HL-60 (cell line): ENCODE data around the gene PLXNA2.

Experiments used
- DNase-seq, 2 experiments: peaks; one replicate each; pipeline ENCODE4 v3.0.0-alpha.2; 2010 to 2020; ENCODE audit warnings: low read depth in 1 of 2, low spot score in 1 of 2
- H3K27ac ChIP-seq: fragments of 250-450 bp; sonication (Bioruptor Pico); replicated peaks from 2 replicates; pipeline ENCODE4 v1.5.1; 2020; ENCODE audit warnings: mild to moderate bottlenecking, moderate library complexity
- H3K27me3 ChIP-seq: fragments of 250-450 bp; sonication (Bioruptor Pico); 2 replicates; pipeline ENCODE4 v1.5.1; 2021; ENCODE audit warnings: mild to moderate bottlenecking, moderate library complexity; ENCODE audit not compliant: insufficient read depth, poor library complexity, severe bottlenecking
- H3K4me3 ChIP-seq: replicated peaks from 2 replicates; pipeline ENCODE4 v1.5.1; 2011; ENCODE audit warnings: mild to moderate bottlenecking, control low read depth, low read length; ENCODE audit not compliant: insufficient read depth
- GABPA ChIP-seq: IDR thresholded peaks from 2 replicates; pipeline ENCODE4 v1.6.1; 2012; ENCODE audit warnings: low read depth
- POLR2AphosphoS5 ChIP-seq: IDR thresholded peaks from 2 replicates; pipeline ENCODE4 v1.6.1; 2012; ENCODE audit warnings: low read depth
- SPI1 ChIP-seq: IDR thresholded peaks from 2 replicates; pipeline ENCODE4 v1.6.1; 2012; ENCODE audit warnings: low read depth, mild to moderate bottlenecking, borderline replicate concordance
- TF ChIP-seq, protein P1 (sequence below): IDR thresholded peaks from 2 replicates; pipeline ENCODE4 v1.6.1; 2012; ENCODE audit warnings: low read depth; ENCODE audit not compliant: insufficient replicate concordance
- TF ChIP-seq, protein P2 (sequence below): IDR thresholded peaks from one replicate; pipeline ENCODE4 v1.5.1; 2011; ENCODE audit warnings: low read length, control low read depth, inconsistent platforms; ENCODE audit not compliant: insufficient read depth

PLXNA2 gene

GRCh38 chr1:208108213-208108608, 136.0 kb downstream of the PLXNA2 start:
- no peak overlapping the region for H3K4me3 ChIP-seq
- no peak for TF ChIP-seq SPI1
- H3K27ac ChIP-seq = no peak overlapping the region
- no peak for DNase-seq
- peaks cover 2% of the 10 kb centered on the region for H3K27me3 ChIP-seq

DNA sequence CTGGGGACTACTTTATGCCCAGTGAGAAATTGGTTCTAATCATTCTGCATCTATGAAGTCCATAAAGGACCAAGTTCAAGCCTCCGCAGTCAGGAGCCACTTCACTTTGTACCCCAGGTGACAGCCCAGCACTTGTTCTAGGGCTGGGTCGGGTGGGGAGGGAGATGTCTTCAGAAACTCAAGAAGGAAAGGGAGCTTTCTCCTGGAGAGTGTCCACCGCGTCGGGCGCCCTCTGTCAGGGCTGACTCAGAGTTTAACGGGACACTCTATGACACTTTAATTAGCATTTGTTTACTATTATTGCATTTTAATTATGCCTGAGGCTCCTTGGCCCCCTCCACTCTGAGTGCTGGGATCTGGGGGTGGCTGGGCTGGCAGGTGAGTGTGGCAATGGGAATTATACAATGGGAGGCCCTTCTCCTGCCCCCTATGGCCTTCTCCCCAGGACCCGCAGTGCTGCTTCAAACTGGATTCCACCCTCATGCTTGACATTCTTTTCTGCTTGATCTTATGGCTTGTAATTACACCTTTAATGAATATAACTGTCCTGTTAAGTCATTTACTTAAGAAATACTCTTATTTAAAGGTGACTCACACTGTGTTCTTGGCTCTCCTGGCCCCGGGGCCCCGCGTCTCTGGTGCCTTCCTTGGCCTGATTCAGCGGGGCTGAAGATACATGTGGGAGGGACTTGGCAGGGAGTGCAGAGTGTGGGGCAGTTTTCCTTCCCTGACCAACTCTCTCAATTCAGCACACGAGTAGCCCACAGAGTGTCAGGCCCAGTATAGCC, 136.6 kb downstream of the PLXNA2 start:
- Histone ChIP-seq H3K27me3 (peaks cover 2% of the 10 kb centered on the region), H3K4me3 (no peak overlapping the region), H3K27ac (no peak overlapping the region)
- TF ChIP-seq, protein P1, sequence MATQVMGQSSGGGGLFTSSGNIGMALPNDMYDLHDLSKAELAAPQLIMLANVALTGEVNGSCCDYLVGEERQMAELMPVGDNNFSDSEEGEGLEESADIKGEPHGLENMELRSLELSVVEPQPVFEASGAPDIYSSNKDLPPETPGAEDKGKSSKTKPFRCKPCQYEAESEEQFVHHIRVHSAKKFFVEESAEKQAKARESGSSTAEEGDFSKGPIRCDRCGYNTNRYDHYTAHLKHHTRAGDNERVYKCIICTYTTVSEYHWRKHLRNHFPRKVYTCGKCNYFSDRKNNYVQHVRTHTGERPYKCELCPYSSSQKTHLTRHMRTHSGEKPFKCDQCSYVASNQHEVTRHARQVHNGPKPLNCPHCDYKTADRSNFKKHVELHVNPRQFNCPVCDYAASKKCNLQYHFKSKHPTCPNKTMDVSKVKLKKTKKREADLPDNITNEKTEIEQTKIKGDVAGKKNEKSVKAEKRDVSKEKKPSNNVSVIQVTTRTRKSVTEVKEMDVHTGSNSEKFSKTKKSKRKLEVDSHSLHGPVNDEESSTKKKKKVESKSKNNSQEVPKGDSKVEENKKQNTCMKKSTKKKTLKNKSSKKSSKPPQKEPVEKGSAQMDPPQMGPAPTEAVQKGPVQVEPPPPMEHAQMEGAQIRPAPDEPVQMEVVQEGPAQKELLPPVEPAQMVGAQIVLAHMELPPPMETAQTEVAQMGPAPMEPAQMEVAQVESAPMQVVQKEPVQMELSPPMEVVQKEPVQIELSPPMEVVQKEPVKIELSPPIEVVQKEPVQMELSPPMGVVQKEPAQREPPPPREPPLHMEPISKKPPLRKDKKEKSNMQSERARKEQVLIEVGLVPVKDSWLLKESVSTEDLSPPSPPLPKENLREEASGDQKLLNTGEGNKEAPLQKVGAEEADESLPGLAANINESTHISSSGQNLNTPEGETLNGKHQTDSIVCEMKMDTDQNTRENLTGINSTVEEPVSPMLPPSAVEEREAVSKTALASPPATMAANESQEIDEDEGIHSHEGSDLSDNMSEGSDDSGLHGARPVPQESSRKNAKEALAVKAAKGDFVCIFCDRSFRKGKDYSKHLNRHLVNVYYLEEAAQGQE = no peak
- TF ChIP-seq SPI1 (no peak), POLR2AphosphoS5 (no peak), GABPA (no peak)
- TF ChIP-seq, protein P2, sequence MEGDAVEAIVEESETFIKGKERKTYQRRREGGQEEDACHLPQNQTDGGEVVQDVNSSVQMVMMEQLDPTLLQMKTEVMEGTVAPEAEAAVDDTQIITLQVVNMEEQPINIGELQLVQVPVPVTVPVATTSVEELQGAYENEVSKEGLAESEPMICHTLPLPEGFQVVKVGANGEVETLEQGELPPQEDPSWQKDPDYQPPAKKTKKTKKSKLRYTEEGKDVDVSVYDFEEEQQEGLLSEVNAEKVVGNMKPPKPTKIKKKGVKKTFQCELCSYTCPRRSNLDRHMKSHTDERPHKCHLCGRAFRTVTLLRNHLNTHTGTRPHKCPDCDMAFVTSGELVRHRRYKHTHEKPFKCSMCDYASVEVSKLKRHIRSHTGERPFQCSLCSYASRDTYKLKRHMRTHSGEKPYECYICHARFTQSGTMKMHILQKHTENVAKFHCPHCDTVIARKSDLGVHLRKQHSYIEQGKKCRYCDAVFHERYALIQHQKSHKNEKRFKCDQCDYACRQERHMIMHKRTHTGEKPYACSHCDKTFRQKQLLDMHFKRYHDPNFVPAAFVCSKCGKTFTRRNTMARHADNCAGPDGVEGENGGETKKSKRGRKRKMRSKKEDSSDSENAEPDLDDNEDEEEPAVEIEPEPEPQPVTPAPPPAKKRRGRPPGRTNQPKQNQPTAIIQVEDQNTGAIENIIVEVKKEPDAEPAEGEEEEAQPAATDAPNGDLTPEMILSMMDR = no peak
- no peak for DNase-seq

GRCh38 chr1:208106218-208106617, 138.0 kb downstream of the PLXNA2 start:
- Histone ChIP-seq H3K27me3 (peaks cover 2% of the 10 kb centered on the region), H3K27ac (no peak overlapping the region), H3K4me3 (no peak overlapping the region)
- DNase-seq = no peak
- TF ChIP-seq, protein P2 = no peak
- TF ChIP-seq, protein P1 = no peak
- TF ChIP-seq POLR2AphosphoS5 (no peak), SPI1 (no peak), GABPA (no peak)

DNA sequence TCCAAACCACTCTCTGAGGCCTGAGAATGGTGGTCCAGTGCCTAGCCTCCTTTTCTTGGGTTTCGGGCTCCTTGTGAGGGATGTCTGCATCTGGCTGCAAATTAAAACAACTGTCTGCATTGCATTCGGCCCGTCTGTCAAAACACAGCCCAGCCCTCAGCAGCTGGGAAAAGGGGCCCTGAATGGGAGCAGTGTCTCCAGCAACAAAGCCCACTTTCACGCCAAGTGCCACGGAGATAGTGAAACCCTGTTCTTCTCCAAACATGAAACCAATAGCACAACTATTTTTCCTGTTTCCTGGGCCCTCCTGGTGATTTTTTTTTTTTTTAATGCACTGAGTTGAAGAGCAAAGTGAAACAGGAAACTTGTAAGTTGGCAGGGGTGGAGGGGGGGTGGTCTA, 138.4 kb downstream of the PLXNA2 start:
- H3K27me3 ChIP-seq = peaks cover 2% of the 10 kb centered on the region
- H3K4me3 ChIP-seq = no peak overlapping the region
- no peak for TF ChIP-seq GABPA
- TF ChIP-seq, protein P2 = no peak
- TF ChIP-seq, protein P1 = no peak
- no peak for TF ChIP-seq POLR2AphosphoS5
- no peak for TF ChIP-seq SPI1
- DNase-seq = no peak
- H3K27ac ChIP-seq = no peak overlapping the region
